MCF 10A (cell line): ENCODE measurements around the gene ITGB1BP1. TPM values are rescaled to one million over a fixed set of nuclear protein-coding genes. Genes with fewer than 3 reads are reported as not detected.

ENCODE experiments used
- BruUV-seq: library from RNA; stranded (reverse); fragments of 400-500 nt; replicated peaks from 2 replicates; lab custom pipeline; 2021; lab: Mats Ljungman, UMichigan
- CTCF ChIA-PET: fragments of 300-600 bp; sonication (Branson Sonifier 250); formaldehyde crosslinking; extraction: SDS; loops from one replicate; lab custom pipeline; 2021; ENCODE audit warnings: antibody characterized with exemption, inconsistent platforms; lab: Yijun Ruan, JAX
- POLR2A ChIA-PET: fragments of 300-600, 350-650 bp; sonication (Branson Sonifier 250); formaldehyde crosslinking; extraction: SDS; loops from one replicate; lab custom pipeline; 2020; ENCODE audit warnings: antibody characterized with exemption, inconsistent platforms; lab: Yijun Ruan, JAX
- DNase-seq: peaks from one replicate; pipeline ENCODE4 v3.0.0-alpha.2; 2018; ENCODE audit not compliant: unreplicated experiment
- H3K27ac Mint-ChIP-seq: one replicate; pipeline ENCODE4 v1.8.0; 2022; ENCODE audit warnings: mild to moderate bottlenecking, low read depth, mixed read lengths; ENCODE audit not compliant: unreplicated experiment
- H3K27me3 Mint-ChIP-seq: one replicate; pipeline ENCODE4 v1.8.0; 2022; ENCODE audit warnings: mixed read lengths; ENCODE audit not compliant: insufficient read depth, unreplicated experiment
- H3K36me3 Mint-ChIP-seq: one replicate; pipeline ENCODE4 v1.8.0; 2022; ENCODE audit warnings: mild to moderate bottlenecking, moderate library complexity, mixed read lengths; ENCODE audit not compliant: insufficient read depth, unreplicated experiment
- H3K4me1 Mint-ChIP-seq: one replicate; pipeline ENCODE4 v1.8.0; 2022; ENCODE audit warnings: mixed read lengths; ENCODE audit not compliant: insufficient read depth, unreplicated experiment
- H3K4me3 Mint-ChIP-seq: one replicate; pipeline ENCODE4 v1.8.0; 2022; ENCODE audit warnings: mild to moderate bottlenecking, moderate library complexity, mixed read lengths; ENCODE audit not compliant: unreplicated experiment
- H3K9me3 Mint-ChIP-seq: one replicate; pipeline ENCODE4 v1.8.0; 2022; ENCODE audit warnings: mixed read lengths; ENCODE audit not compliant: unreplicated experiment
- intact Hi-C: fragments of 100-400 bp; cut with micrococcal nuclease; formaldehyde crosslinking; loops from 2 replicates; pipeline ENCODE4 v1.14.1; 2022
- total RNA-seq: library from RNA; stranded (reverse); gene quantifications from 2 replicates; pipeline ENCODE4 v1.2.3, GENCODE V29; 2022
- TF ChIP-seq, protein P1 (sequence below): fragments of 200-600 bp; IDR thresholded peaks from one replicate; pipeline ENCODE4 v1.8.0; 2022; ENCODE audit warnings: antibody characterized with exemption, mild to moderate bottlenecking; ENCODE audit not compliant: unreplicated experiment

The ITGB1BP1 gene
- total RNA-seq, 1 experiment from 2014 or later: 125 TPM

GRCh38 chr2:9418746-9419145 is 4.6 kb downstream of the ITGB1BP1 start:
- no peak overlapping the region for H3K4me3 Mint-ChIP-seq
- intact Hi-C loops: no loop called here
- DNase-seq: no peak
- peaks cover 50% of the 10 kb centered on the region for H3K36me3 Mint-ChIP-seq
- H3K4me1 Mint-ChIP-seq: peaks cover 29% of the 10 kb centered on the region
- TF ChIP-seq, protein P1, sequence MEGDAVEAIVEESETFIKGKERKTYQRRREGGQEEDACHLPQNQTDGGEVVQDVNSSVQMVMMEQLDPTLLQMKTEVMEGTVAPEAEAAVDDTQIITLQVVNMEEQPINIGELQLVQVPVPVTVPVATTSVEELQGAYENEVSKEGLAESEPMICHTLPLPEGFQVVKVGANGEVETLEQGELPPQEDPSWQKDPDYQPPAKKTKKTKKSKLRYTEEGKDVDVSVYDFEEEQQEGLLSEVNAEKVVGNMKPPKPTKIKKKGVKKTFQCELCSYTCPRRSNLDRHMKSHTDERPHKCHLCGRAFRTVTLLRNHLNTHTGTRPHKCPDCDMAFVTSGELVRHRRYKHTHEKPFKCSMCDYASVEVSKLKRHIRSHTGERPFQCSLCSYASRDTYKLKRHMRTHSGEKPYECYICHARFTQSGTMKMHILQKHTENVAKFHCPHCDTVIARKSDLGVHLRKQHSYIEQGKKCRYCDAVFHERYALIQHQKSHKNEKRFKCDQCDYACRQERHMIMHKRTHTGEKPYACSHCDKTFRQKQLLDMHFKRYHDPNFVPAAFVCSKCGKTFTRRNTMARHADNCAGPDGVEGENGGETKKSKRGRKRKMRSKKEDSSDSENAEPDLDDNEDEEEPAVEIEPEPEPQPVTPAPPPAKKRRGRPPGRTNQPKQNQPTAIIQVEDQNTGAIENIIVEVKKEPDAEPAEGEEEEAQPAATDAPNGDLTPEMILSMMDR: no peak
- no peaks in the 10 kb centered on the region for H3K9me3 Mint-ChIP-seq
- H3K27me3 Mint-ChIP-seq: no peaks in the 10 kb centered on the region
- no TSS peak for BruUV-seq
- CTCF ChIA-PET: no interaction called here
- no peak overlapping the region for H3K27ac Mint-ChIP-seq
- POLR2A ChIA-PET: interaction anchor here (0.7 kb wide), 1 partner anchor 281 kb away, joined by 3 read pairs; no protein-coding TSS in a partner anchor

GRCh38 chr2:9417725-9418124 is 5.6 kb downstream of the ITGB1BP1 start:
- CTCF ChIA-PET: no interaction called here
- no peaks in the 10 kb centered on the region for H3K27me3 Mint-ChIP-seq
- no peak overlapping the region for H3K4me3 Mint-ChIP-seq
- TF ChIP-seq, protein P1: no peak
- DNase-seq: no peak
- POLR2A ChIA-PET: interaction anchor here (0.7 to 1.0 kb wide), 2 partner anchors 11 to 565 kb away, joined by 3 read pairs; no protein-coding TSS in a partner anchor
- H3K4me1 Mint-ChIP-seq: peaks cover 29% of the 10 kb centered on the region
- peaks cover 58% of the 10 kb centered on the region for H3K36me3 Mint-ChIP-seq
- H3K9me3 Mint-ChIP-seq: no peaks in the 10 kb centered on the region
- intact Hi-C loops: no loop called here
- no TSS peak for BruUV-seq
- H3K27ac Mint-ChIP-seq: no peak overlapping the region

GRCh38 chr2:9416962-9417316 is 6.4 kb downstream of the ITGB1BP1 start:
- H3K4me1 Mint-ChIP-seq: peaks cover 24% of the 10 kb centered on the region

DNA sequence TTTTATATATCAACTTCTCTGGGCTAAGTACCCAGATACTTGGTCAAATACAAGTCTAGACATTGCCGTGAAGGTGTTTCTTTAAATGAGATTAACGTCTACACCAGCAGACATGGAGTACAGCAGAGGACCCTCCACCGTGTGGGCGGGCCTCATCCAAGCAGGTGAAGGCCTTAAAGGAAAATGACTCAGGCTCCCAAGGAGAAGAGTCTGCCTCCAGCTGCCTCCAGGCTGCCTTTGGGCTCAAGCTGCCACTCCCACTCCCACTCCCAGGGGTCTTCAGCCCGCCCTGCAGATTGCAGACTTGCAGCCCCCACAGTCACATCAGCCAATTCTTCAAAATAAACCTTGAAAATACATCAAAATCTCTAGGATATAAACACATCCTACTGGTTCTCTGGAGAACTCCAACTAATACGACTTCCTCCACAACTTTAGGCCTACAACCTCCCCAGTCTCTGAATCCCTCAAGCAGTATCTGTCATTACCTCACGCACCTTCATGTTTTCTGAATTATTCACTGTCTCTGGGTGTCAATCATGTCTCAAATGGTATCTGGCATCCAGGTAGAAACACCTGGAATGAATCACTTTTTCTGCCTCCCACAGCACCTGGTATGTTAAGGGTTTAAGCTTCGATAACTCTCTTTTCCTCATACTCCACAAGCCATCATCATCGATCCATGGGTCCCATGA is 6.9 kb downstream of the ITGB1BP1 start:
- Mint-ChIP-seq H3K4me3 (no peak overlapping the region), H3K9me3 (no peaks in the 10 kb centered on the region), H3K27me3 (no peaks in the 10 kb centered on the region), H3K36me3 (peaks cover 71% of the 10 kb centered on the region), H3K4me1 (peaks cover 18% of the 10 kb centered on the region), H3K27ac (peak overlapping the region; percentile 60)
- no peak for DNase-seq
- intact Hi-C loops: no loop called here
- CTCF ChIA-PET: interaction anchor here (0.7 kb wide), 1 partner anchor 187 kb away, joined by 3 read pairs; no protein-coding TSS in a partner anchor
- no TSS peak for BruUV-seq
- POLR2A ChIA-PET: no interaction called here
- TF ChIP-seq, protein P1: no peak

More at GRCh38 chr2:9416962-9417316, 6.4 kb downstream of the ITGB1BP1 start:
- no peak for DNase-seq
- BruUV-seq: no TSS peak
- Mint-ChIP-seq H3K27me3 (no peaks in the 10 kb centered on the region), H3K36me3 (peaks cover 66% of the 10 kb centered on the region), H3K27ac (peak overlapping the region; percentile 60), H3K9me3 (no peaks in the 10 kb centered on the region), H3K4me3 (no peak overlapping the region)
- intact Hi-C loops: no loop called here
- TF ChIP-seq, protein P1: no peak
- ChIA-PET POLR2A (no interaction called here), CTCF (interaction anchor here (0.7 kb wide), 1 partner anchor 186 kb away, joined by 3 read pairs; no protein-coding TSS in a partner anchor)
